Cardiac muscle cell (in vitro differentiated cells and primary cell): ENCODE results near the gene KMO. TPM values are rescaled to one million over a fixed set of nuclear protein-coding genes. Genes with fewer than 3 reads are reported as not detected.

ENCODE experiments used
- DNase-seq, 2 donors: peaks; one replicate each; pipeline versions ENCODE4 v3.0.0 to v3.0.0-alpha.2; 2010 to 2017; ENCODE audit warnings: low read depth in 1 of 2, low spot score in 1 of 2
- H3K27ac ChIP-seq: fragments of 200-600 bp; sonication (generic); 2 replicates; pipeline ENCODE4 v1.5.1; 2016
- H3K27me3 ChIP-seq: fragments of 200-600 bp; sonication (generic); 2 replicates; pipeline ENCODE4 v1.6.0; 2016; ENCODE audit warnings: control low read depth
- H3K36me3 ChIP-seq: fragments of 200-600 bp; sonication (generic); 2 replicates; pipeline ENCODE4 v1.5.1; 2016; ENCODE audit warnings: control low read depth
- H3K4me1 ChIP-seq: fragments of 200-600 bp; sonication (generic); 2 replicates; pipeline ENCODE4 v1.8.1; 2017; ENCODE audit warnings: low read depth, mild to moderate bottlenecking, mixed run types
- H3K4me3 ChIP-seq: fragments of 200-600 bp; sonication (generic); 2 replicates; pipeline ENCODE4 v1.5.1; 2016; ENCODE audit warnings: mild to moderate bottlenecking
- H3K9me3 ChIP-seq: fragments of 200-600 bp; sonication (generic); 2 replicates; pipeline ENCODE4 v1.5.1; 2017; ENCODE audit warnings: low read depth, mild to moderate bottlenecking, control low read depth
- CTCF ChIP-seq: IDR thresholded peaks from 2 replicates; pipeline ENCODE4 v1.5.1; 2012; ENCODE audit warnings: low read depth, mild to moderate bottlenecking, low read length
- polyA plus RNA-seq: library from polyadenylated mRNA; unstranded; fragments of >200 nt; fragmentation: Nextera tagmentation; extraction: Ambion mirVana; gene quantifications from 2 replicates; pipeline ENCODE4 v1.2.1, GENCODE V29; 2016
- total RNA-seq: library from RNA; depleted of rRNA; stranded (reverse); fragments of >200 nt; gene quantifications from 2 replicates; pipeline ENCODE4 v1.2.3, GENCODE V29; 2016

The KMO gene
- total and polyA plus RNA-seq, 2 experiments from 2014 or later: not detected

GRCh38 chr1:241605146-241605805 is 73.1 kb downstream of the KMO start:
- Histone ChIP-seq H3K4me1 (peaks cover 5% of the 10 kb centered on the region), H3K27me3 (no peaks in the 10 kb centered on the region)
- DNase-seq: peak; percentile 11 to 25

GRCh38 chr1:241606544-241606943 is 74.4 kb downstream of the KMO start:
- Histone ChIP-seq H3K36me3 (no peaks in the 10 kb centered on the region), H3K4me3 (no peak overlapping the region), H3K27me3 (no peaks in the 10 kb centered on the region), H3K27ac (no peak overlapping the region), H3K4me1 (no peaks in the 10 kb centered on the region), H3K9me3 (no peaks in the 10 kb centered on the region)
- no peak for DNase-seq
- no peak for TF ChIP-seq CTCF

More at GRCh38 chr1:241605146-241605805, 73.1 kb downstream of the KMO start:
- H3K36me3 ChIP-seq: no peaks in the 10 kb centered on the region
- no peaks in the 10 kb centered on the region for H3K9me3 ChIP-seq
- TF ChIP-seq CTCF: peak; percentile 33
- H3K27ac ChIP-seq: no peak overlapping the region
- no peak overlapping the region for H3K4me3 ChIP-seq

- Histone ChIP-seq H3K36me3 (no peaks in the 10 kb centered on the region), H3K27ac (no peak overlapping the region), H3K4me3 (no peak overlapping the region), H3K9me3 (no peaks in the 10 kb centered on the region), H3K27me3 (no peaks in the 10 kb centered on the region), H3K4me1 (no peaks in the 10 kb centered on the region)
- no peak for TF ChIP-seq CTCF
- DNase-seq: no peak
Measured at GRCh38 chr1:241607497-241607896, 75.3 kb downstream of the KMO start.

GRCh38 chr1:241608379-241609033 is 76.3 kb downstream of the KMO start:
- H3K27me3 ChIP-seq: no peaks in the 10 kb centered on the region
- H3K36me3 ChIP-seq: no peaks in the 10 kb centered on the region
- no peaks in the 10 kb centered on the region for H3K9me3 ChIP-seq
- no peak overlapping the region for H3K4me3 ChIP-seq
- peak in 1 of 2 donors; percentile 34 for DNase-seq
- H3K27ac ChIP-seq: no peak overlapping the region
- no peaks in the 10 kb centered on the region for H3K4me1 ChIP-seq
- TF ChIP-seq CTCF: no peak

- Histone ChIP-seq H3K27ac (no peak overlapping the region), H3K27me3 (no peaks in the 10 kb centered on the region), H3K9me3 (no peaks in the 10 kb centered on the region), H3K4me3 (no peak overlapping the region), H3K4me1 (no peaks in the 10 kb centered on the region), H3K36me3 (no peaks in the 10 kb centered on the region)
- TF ChIP-seq CTCF: no peak
- DNase-seq: peak; percentile 9 to 50
Measured at GRCh38 chr1:241610056-241610815, 78.1 kb downstream of the KMO start.
